ENCODE data around the gene UCKL1.

DNA sequence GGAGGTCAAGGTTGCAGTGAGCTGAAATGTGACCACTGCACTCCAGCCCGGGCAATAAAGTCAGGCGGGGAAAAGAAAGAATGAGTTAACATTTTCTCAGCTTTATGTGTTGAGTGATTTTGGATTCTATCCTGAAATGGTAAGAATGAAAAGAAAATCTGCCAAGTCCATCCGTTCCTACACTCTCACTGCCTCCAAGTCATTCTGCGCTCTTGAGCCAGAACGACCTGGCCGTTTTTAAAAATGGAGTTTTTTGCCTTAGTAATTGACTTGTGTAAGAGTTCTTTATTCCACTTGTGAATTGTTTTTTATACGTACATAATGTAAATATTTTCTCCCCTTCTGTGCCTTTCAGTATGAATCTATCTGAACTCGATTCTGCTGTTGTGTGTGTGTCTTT, 32.6 kb downstream of the UCKL1 start:
- TF ChIP-seq GATA3 (IDR thresholded peaks at IDR 0.05; ENCODE audit: low read depth, low read length) = no peak
- TF ChIP-seq GATA2 (IDR thresholded peaks at IDR 0.05; ENCODE audit: low read depth, low read length) = no peak

Measured in SH-SY5Y (cell line).